Gastrocnemius medialis (tissue), 4 donors: ENCODE results near the gene OCA2. TPM values are rescaled to one million over a fixed set of nuclear protein-coding genes. Genes with fewer than 3 reads are reported as not detected.

ENCODE experiments used
- ATAC-seq, 2 donors: fragments of 150-250 bp; one replicate each; pipeline ENCODE4 v1.9.1; 2016
- DNase-seq, 2 donors: peaks; one replicate each; pipeline ENCODE4 v3.0.0-alpha.2; 2019
- H3K27ac ChIP-seq, 4 donors: fragments of 200-600 bp; sonication (generic); 1 replicate in 1 of 4; 2 replicates in 3 of 4; pipeline ENCODE4 v1.5.1; 2016 to 2018; ENCODE audit warnings: mild to moderate bottlenecking in 2 of 4, moderate library complexity in 1 of 4
- H3K27me3 ChIP-seq, 3 donors: fragments of 200-600 bp; sonication (generic) in 2 of 3; 1 replicate in 1 of 3; 2 replicates in 2 of 3; pipeline versions ENCODE4 v1.5.1 to v1.6.0; 2016 to 2019; ENCODE audit warnings: mild to moderate bottlenecking in 1 of 3, moderate library complexity in 1 of 3
- H3K36me3 ChIP-seq, 2 donors: fragments of 200-600 bp; sonication (generic) in 1 of 2; one replicate each; pipeline ENCODE4 v1.5.1; 2017 to 2018
- H3K4me1 ChIP-seq, 2 donors: fragments of 200-600 bp; sonication (generic) in 1 of 2; one replicate each; pipeline ENCODE4 v1.5.1; 2016 to 2017; ENCODE audit warnings: mild to moderate bottlenecking in 2 of 2
- H3K4me3 ChIP-seq, 4 donors: fragments of 200-600 bp; sonication (generic) in 3 of 4; 1 replicate in 1 of 4; 2 replicates in 3 of 4; pipeline ENCODE4 v1.5.1; 2016 to 2019; ENCODE audit warnings: mild to moderate bottlenecking in 2 of 4
- H3K9me3 ChIP-seq, 3 donors: fragments of 200-600 bp; sonication (generic) in 2 of 3; 1 replicate in 1 of 3; 2 replicates in 2 of 3; pipeline ENCODE4 v1.5.1; 2016 to 2019
- CTCF ChIP-seq, 5 experiments: fragments of 450-650 bp in 3 of 5; fragments of 200-600 bp in 2 of 5; sonication (generic) in 2 of 5; IDR thresholded peaks in 4 of 5; conservative IDR thresholded peaks in 1 of 5; 1 replicate in 4 of 5; 2 replicates in 1 of 5; pipeline ENCODE4 v1.5.1; 2016 to 2019; ENCODE audit warnings: antibody characterized with exemption in 5 of 5, mild to moderate bottlenecking in 3 of 5, moderate library complexity in 3 of 5
- POLR2A ChIP-seq, 2 donors: fragments of 450-650 bp; IDR thresholded peaks; one replicate each; pipeline ENCODE4 v1.6.1; 2017; ENCODE audit warnings: antibody characterized with exemption in 2 of 2, mild to moderate bottlenecking in 2 of 2, moderate library complexity in 2 of 2
- in situ Hi-C, 4 donors: fragments of 200-750 bp; cut with MboI; loops; one replicate each; pipeline versions ENCODE4 v1.15.0 to v1.8.0; 2017; ENCODE audit warnings: low sequenced_read_pairs in 4 of 4
- intact Hi-C: fragments of 100-400 bp; cut with DNase I; formaldehyde crosslinking; loops from one replicate; pipeline ENCODE4 v1.15.1; 2023; ENCODE audit warnings: low total_unique reads
- total RNA-seq, 4 donors: library from RNA; depleted of rRNA; stranded (reverse); fragments of >200 nt; gene quantifications; one replicate each; pipeline versions ENCODE4 v1.1.0 to v1.2.3, GENCODE V29; 2016

OCA2 gene
- total RNA-seq, 4 donors from 2014 or later = 0.16 to 0.63 (median 0.41) TPM; not detected in 1

GRCh38 chr15:27805261-27806220 is 293.6 kb downstream of the OCA2 start:
- Histone ChIP-seq H3K36me3 (no peaks in the 10 kb centered on the region), H3K4me3 (no peak overlapping the region), H3K4me1 (no peaks in the 10 kb centered on the region), H3K27ac (no peak overlapping the region), H3K27me3 (no peaks in the 10 kb centered on the region), H3K9me3 (no peaks in the 10 kb centered on the region)
- TF ChIP-seq POLR2A (IDR thresholded peaks at IDR 0.05) (no peak), CTCF (IDR thresholded peaks at IDR 0.05 in 4 of 5, conservative IDR thresholded peaks at IDR 0.05 in 1 of 5) (no peak)
- intact Hi-C loops = no loop called here
- ATAC-seq (no peak), DNase-seq (no peak)
- in situ Hi-C loops = no loop called here

GRCh38 chr15:27804569-27805260 is 294.4 kb downstream of the OCA2 start:
- Histone ChIP-seq H3K9me3 (no peaks in the 10 kb centered on the region), H3K27me3 (no peaks in the 10 kb centered on the region), H3K4me1 (no peaks in the 10 kb centered on the region), H3K27ac (no peak overlapping the region), H3K4me3 (no peak overlapping the region), H3K36me3 (no peaks in the 10 kb centered on the region)
- no peak for TF ChIP-seq CTCF (IDR thresholded peaks at IDR 0.05 in 4 of 5, conservative IDR thresholded peaks at IDR 0.05 in 1 of 5)
- TF ChIP-seq POLR2A (IDR thresholded peaks at IDR 0.05) = no peak
- intact Hi-C loops (no loop called here), in situ Hi-C loops (no loop called here)
- DNase-seq (no peak), ATAC-seq (no peak)

GRCh38 chr15:27798807-27799206 is 300.3 kb downstream of the OCA2 start:
- Histone ChIP-seq H3K9me3 (no peaks in the 10 kb centered on the region), H3K36me3 (no peaks in the 10 kb centered on the region), H3K27me3 (no peaks in the 10 kb centered on the region), H3K27ac (no peak overlapping the region), H3K4me1 (no peaks in the 10 kb centered on the region), H3K4me3 (no peak overlapping the region)
- in situ Hi-C loops (no loop called here), intact Hi-C loops (no loop called here)
- DNase-seq = no peak
- ATAC-seq = no peak
- no peak for TF ChIP-seq POLR2A (IDR thresholded peaks at IDR 0.05)
- TF ChIP-seq CTCF (IDR thresholded peaks at IDR 0.05 in 4 of 5, conservative IDR thresholded peaks at IDR 0.05 in 1 of 5) = no peak

GRCh38 chr15:27797765-27798164 is 301.4 kb downstream of the OCA2 start:
- Histone ChIP-seq H3K4me1 (no peaks in the 10 kb centered on the region), H3K27me3 (no peaks in the 10 kb centered on the region), H3K27ac (no peak overlapping the region), H3K9me3 (no peaks in the 10 kb centered on the region), H3K4me3 (no peak overlapping the region), H3K36me3 (no peaks in the 10 kb centered on the region)
- in situ Hi-C loops = no loop called here
- ATAC-seq (no peak), DNase-seq (no peak)
- TF ChIP-seq CTCF (IDR thresholded peaks at IDR 0.05 in 4 of 5, conservative IDR thresholded peaks at IDR 0.05 in 1 of 5) = no peak
- no peak for TF ChIP-seq POLR2A (IDR thresholded peaks at IDR 0.05)
- intact Hi-C loops = no loop called here
